Ovary (tissue), 9 donors: Measurements from ENCODE around the gene FGF12. TPM values are rescaled to one million over a fixed set of nuclear protein-coding genes. Genes with fewer than 3 reads are reported as not detected.

ENCODE experiments used
- DNase-seq, 5 donors: peaks; one replicate each; pipeline ENCODE4 v3.0.0-alpha.2; 2019 to 2020
- H3K27ac ChIP-seq, 2 donors: fragments of 200-600 bp; one replicate each; pipeline versions ENCODE4 v1.5.1 to v1.8.0; 2019 to 2022
- H3K27me3 ChIP-seq: fragments of 200-600 bp; one replicate; pipeline ENCODE4 v1.8.0; 2022
- H3K36me3 ChIP-seq: fragments of 200-600 bp; sonication (generic); one replicate; pipeline ENCODE4 v1.5.1; 2019
- H3K4me1 ChIP-seq: one replicate; pipeline ENCODE4 v1.8.1; 2013; ENCODE audit warnings: mild to moderate bottlenecking, moderate library complexity; ENCODE audit not compliant: insufficient read depth
- H3K4me3 ChIP-seq: fragments of 200-600 bp; sonication (generic); one replicate; pipeline ENCODE4 v1.5.1; 2017
- H3K9me3 ChIP-seq, 2 donors: fragments of 200-600 bp in 1 of 2; sonication (generic) in 1 of 2; one replicate each; pipeline versions ENCODE4 v1.5.1 to v1.8.1; 2013 to 2019; ENCODE audit warnings: mild to moderate bottlenecking in 1 of 2, moderate library complexity in 1 of 2
- CTCF ChIP-seq, 3 donors: fragments of 450-650 bp in 2 of 3; fragments of 200-600 bp in 1 of 3; IDR thresholded peaks; one replicate each; pipeline versions ENCODE4 v1.5.1 to v1.8.0; 2016 to 2022; ENCODE audit warnings: antibody characterized with exemption in 3 of 3, mild to moderate bottlenecking in 1 of 3
- EP300 ChIP-seq: sonication (generic); formaldehyde crosslinking; IDR thresholded peaks from one replicate; pipeline ENCODE4 v1.6.1; 2017; ENCODE audit warnings: antibody characterized with exemption
- POLR2A ChIP-seq: fragments of 450-650 bp; IDR thresholded peaks from one replicate; pipeline ENCODE4 v1.6.1; 2017; ENCODE audit warnings: antibody characterized with exemption, mild to moderate bottlenecking, moderate library complexity
- WGBS, 3 donors: extraction: QIAGEN DNeasy Blood & Tissue Kit in 1 of 3; methylation state at CpG; one replicate each; pipeline versions ENCODE4 v1.1.5 to v1.1.7; 2013 to 2017; 5-methylcytosine and 5-hydroxymethylcytosine counted together
- intact Hi-C, 4 donors: fragments of 100-400 bp; cut with DNase I; formaldehyde crosslinking; loops; one replicate each; pipeline versions ENCODE4 v1.11.0 to v1.15.1; 2022 to 2023
- polyA plus RNA-seq, 2 donors: library from polyadenylated mRNA; stranded (reverse); fragments of 200-250 nt in 1 of 2; fragments of 350-450 nt in 1 of 2; fragmentation: Illumina TruSeq in 1 of 2; extraction: RNeasy Lipid Tissue Mini Kit (QIAGEN cat#74804) in 1 of 2; gene quantifications; one replicate each; pipeline ENCODE4 v1.2.3, GENCODE V29; 2013 to 2014
- total RNA-seq, 7 donors: library from RNA; depleted of rRNA in 2 of 7; stranded (reverse); fragments of >200 nt in 2 of 7; fragmentation: NEBNext Ultra II Directional in 3 of 7; extraction: Animal tissue kit (Norgen Biotek cat#: 25700) in 3 of 7; gene quantifications; one replicate each; pipeline versions ENCODE4 v1.1.0 to v1.2.4, GENCODE V29; 2016 to 2023
- donor health status: DM: no; HTN: no; CAD: no; lungs with moderate emphysema.
- donor health status: DM: no; HTN: no; CAD: no.
- donor health status: Bipolar disorder and iron deficiency.
- donor health status: DM: yes; HTN: yes; CAD: no.
- donor health status: DM: no; HTN: no; CAD: no.
- donor health status: DM: yes; HTN: yes; CAD: no.

Gene FGF12
- total and polyA plus RNA-seq, 9 donors, result 0.24 to 4.0 (median 1.7) TPM

- Histone ChIP-seq H3K27me3 (no peaks in the 10 kb centered on the region), H3K4me3 (no peak overlapping the region), H3K4me1 (no peaks in the 10 kb centered on the region), H3K27ac (no peak overlapping the region), H3K9me3 (no peaks in the 10 kb centered on the region), H3K36me3 (no peaks in the 10 kb centered on the region)
- intact Hi-C loops, result no loop called here
- no peak for DNase-seq
- 75 to 79% (median 78%) methylated on average over 4 of the region's 4 CpGs for WGBS, 3 donors
- TF ChIP-seq POLR2A (no peak), EP300 (no peak), CTCF (IDR thresholded peaks at IDR 0.05) (no peak)
Measured at GRCh38 chr3:192675958-192676649, 51.2 kb downstream of the FGF12 start.

GRCh38 chr3:192655628-192656027 is 71.7 kb downstream of the FGF12 start:
- DNase-seq, result no peak
- no peaks in the 10 kb centered on the region for H3K36me3 ChIP-seq
- no peak overlapping the region for H3K27ac ChIP-seq
- WGBS, 3 donors, result 68 to 84% (median 75%) methylated on average over 6 of the region's 6 CpGs
- no peaks in the 10 kb centered on the region for H3K9me3 ChIP-seq
- no peak overlapping the region for H3K4me3 ChIP-seq
- no peaks in the 10 kb centered on the region for H3K27me3 ChIP-seq
- TF ChIP-seq CTCF (IDR thresholded peaks at IDR 0.05) (no peak), POLR2A (no peak), EP300 (no peak)
- H3K4me1 ChIP-seq, result no peaks in the 10 kb centered on the region
- intact Hi-C loops, result loop anchor here in 1 of 4 donors (2.0 kb wide), 1 partner anchor 33 kb away; no protein-coding TSS in a partner anchor

GRCh38 chr3:192655040-192655439 is 72.3 kb downstream of the FGF12 start:
- no peak overlapping the region for H3K27ac ChIP-seq
- H3K4me1 ChIP-seq, result no peaks in the 10 kb centered on the region
- DNase-seq, result no peak
- no peaks in the 10 kb centered on the region for H3K9me3 ChIP-seq
- H3K36me3 ChIP-seq, result no peaks in the 10 kb centered on the region
- TF ChIP-seq EP300 (no peak), CTCF (IDR thresholded peaks at IDR 0.05) (no peak), POLR2A (no peak)
- whole genome bisulfite sequencing, 3 donors, result 80 to 97% (median 91%) methylated on average over 1 of the region's 1 CpG
- H3K27me3 ChIP-seq, result no peaks in the 10 kb centered on the region
- intact Hi-C loops, result loop anchor here in 1 of 4 donors (2.0 kb wide), 1 partner anchor 34 kb away; no protein-coding TSS in a partner anchor
- H3K4me3 ChIP-seq, result no peak overlapping the region

GRCh38 chr3:192653862-192654261 is 73.5 kb downstream of the FGF12 start:
- intact Hi-C loops, result loop anchor here in 1 of 4 donors (2.0 kb wide), 1 partner anchor 35 kb away; no protein-coding TSS in a partner anchor

More at GRCh38 chr3:192653862-192654261, 73.5 kb downstream of the FGF12 start:
- H3K27me3 ChIP-seq, result no peaks in the 10 kb centered on the region
- no peak overlapping the region for H3K27ac ChIP-seq
- DNase-seq, result no peak
- no peaks in the 10 kb centered on the region for H3K9me3 ChIP-seq
- no peaks in the 10 kb centered on the region for H3K4me1 ChIP-seq
- H3K36me3 ChIP-seq, result no peaks in the 10 kb centered on the region
- TF ChIP-seq CTCF (IDR thresholded peaks at IDR 0.05), result no peak
- TF ChIP-seq POLR2A, result no peak
- TF ChIP-seq EP300, result no peak
- no peak overlapping the region for H3K4me3 ChIP-seq
- 79 to 90% (median 86%) methylated on average over 1 of the region's 1 CpG for WGBS, 3 donors
